ENCODE data around the gene TMTC2.

The TMTC2 gene

GRCh38 chr12:83122623-83122934 is 435.9 kb downstream of the TMTC2 start:
- Mint-ChIP-seq H3K27ac (no peak overlapping the region), H3K4me3 (no peak overlapping the region)
- no peak for DNase-seq

GRCh38 chr12:83123039-83123438 is 436.3 kb downstream of the TMTC2 start:
- no peak for DNase-seq
- Mint-ChIP-seq H3K27ac (no peak overlapping the region), H3K27me3 (no peaks in the 10 kb centered on the region), H3K36me3 (no peaks in the 10 kb centered on the region), H3K4me1 (no peaks in the 10 kb centered on the region), H3K4me3 (no peak overlapping the region), H3K9me3 (peaks cover 1% of the 10 kb centered on the region)
- CTCF ChIA-PET, result no interaction called here

More at GRCh38 chr12:83122623-83122934, 435.9 kb downstream of the TMTC2 start:
- Mint-ChIP-seq H3K36me3 (no peaks in the 10 kb centered on the region), H3K9me3 (peaks cover 1% of the 10 kb centered on the region), H3K4me1 (no peaks in the 10 kb centered on the region), H3K27me3 (no peaks in the 10 kb centered on the region)
- CTCF ChIA-PET, result no interaction called here

- H3K27me3 Mint-ChIP-seq, result no peaks in the 10 kb centered on the region
- H3K9me3 Mint-ChIP-seq, result no peaks in the 10 kb centered on the region
- DNase-seq, result no peak
- no peak overlapping the region for H3K27ac Mint-ChIP-seq
- no peaks in the 10 kb centered on the region for H3K36me3 Mint-ChIP-seq
- CTCF ChIA-PET, result interaction anchor here (0.6 to 0.7 kb wide), 2 partner anchors 21 to 254 kb away, joined by 3 read pairs; no protein-coding TSS in a partner anchor
- no peaks in the 10 kb centered on the region for H3K4me1 Mint-ChIP-seq
- H3K4me3 Mint-ChIP-seq, result no peak overlapping the region
Observed at GRCh38 chr12:83128540-83128939, 441.8 kb downstream of the TMTC2 start.

GRCh38 chr12:83130178-83130577 is 443.5 kb downstream of the TMTC2 start:
- Mint-ChIP-seq H3K27me3 (no peaks in the 10 kb centered on the region), H3K4me1 (no peaks in the 10 kb centered on the region), H3K36me3 (no peaks in the 10 kb centered on the region), H3K27ac (no peak overlapping the region), H3K4me3 (no peak overlapping the region), H3K9me3 (no peaks in the 10 kb centered on the region)
- DNase-seq, result no peak
- CTCF ChIA-PET, result no interaction called here

- H3K4me1 Mint-ChIP-seq, result no peaks in the 10 kb centered on the region
- H3K36me3 Mint-ChIP-seq, result no peaks in the 10 kb centered on the region
- DNase-seq, result no peak
- H3K4me3 Mint-ChIP-seq, result no peak overlapping the region
- no peaks in the 10 kb centered on the region for H3K9me3 Mint-ChIP-seq
- CTCF ChIA-PET, result no interaction called here
- H3K27ac Mint-ChIP-seq, result no peak overlapping the region
- H3K27me3 Mint-ChIP-seq, result no peaks in the 10 kb centered on the region
Observed at GRCh38 chr12:83132360-83132759, 445.7 kb downstream of the TMTC2 start.

GRCh38 chr12:83136411-83136810 is 449.7 kb downstream of the TMTC2 start:
- no peak for DNase-seq
- Mint-ChIP-seq H3K9me3 (no peaks in the 10 kb centered on the region), H3K27ac (no peak overlapping the region), H3K4me1 (no peaks in the 10 kb centered on the region), H3K4me3 (no peak overlapping the region), H3K27me3 (no peaks in the 10 kb centered on the region), H3K36me3 (no peaks in the 10 kb centered on the region)
- CTCF ChIA-PET, result no interaction called here

- no peaks in the 10 kb centered on the region for H3K9me3 Mint-ChIP-seq
- H3K4me1 Mint-ChIP-seq, result no peaks in the 10 kb centered on the region
- H3K36me3 Mint-ChIP-seq, result no peaks in the 10 kb centered on the region
- no peaks in the 10 kb centered on the region for H3K27me3 Mint-ChIP-seq
- H3K4me3 Mint-ChIP-seq, result no peak overlapping the region
- no peak overlapping the region for H3K27ac Mint-ChIP-seq
- CTCF ChIA-PET, result no interaction called here
- no peak for DNase-seq
Observed at GRCh38 chr12:83140135-83140534, 453.4 kb downstream of the TMTC2 start.

GRCh38 chr12:83141460-83141994 is 454.8 kb downstream of the TMTC2 start:
- H3K9me3 Mint-ChIP-seq, result no peaks in the 10 kb centered on the region
- no peak for DNase-seq
- no peaks in the 10 kb centered on the region for H3K36me3 Mint-ChIP-seq
- CTCF ChIA-PET, result no interaction called here
- H3K27ac Mint-ChIP-seq, result no peak overlapping the region
- no peak overlapping the region for H3K4me3 Mint-ChIP-seq
- H3K27me3 Mint-ChIP-seq, result no peaks in the 10 kb centered on the region
- H3K4me1 Mint-ChIP-seq, result no peaks in the 10 kb centered on the region

GRCh38 chr12:83142914-83143313 is 456.2 kb downstream of the TMTC2 start:
- Mint-ChIP-seq H3K27ac (no peak overlapping the region), H3K9me3 (no peaks in the 10 kb centered on the region), H3K4me3 (no peak overlapping the region), H3K36me3 (no peaks in the 10 kb centered on the region), H3K27me3 (no peaks in the 10 kb centered on the region), H3K4me1 (no peaks in the 10 kb centered on the region)
- DNase-seq, result no peak
- CTCF ChIA-PET, result no interaction called here

- CTCF ChIA-PET, result no interaction called here
- H3K4me3 Mint-ChIP-seq, result no peak overlapping the region
Observed at GRCh38 chr12:83143950-83144349, 457.2 kb downstream of the TMTC2 start.

GRCh38 chr12:83145325-83145840 is 458.7 kb downstream of the TMTC2 start:
- no peaks in the 10 kb centered on the region for H3K9me3 Mint-ChIP-seq
- H3K4me3 Mint-ChIP-seq, result no peak overlapping the region
- no peak for DNase-seq
- no peaks in the 10 kb centered on the region for H3K4me1 Mint-ChIP-seq
- H3K27me3 Mint-ChIP-seq, result no peaks in the 10 kb centered on the region
- H3K27ac Mint-ChIP-seq, result no peak overlapping the region
- H3K36me3 Mint-ChIP-seq, result no peaks in the 10 kb centered on the region
- CTCF ChIA-PET, result no interaction called here

More at GRCh38 chr12:83143950-83144349, 457.2 kb downstream of the TMTC2 start:
- Mint-ChIP-seq H3K4me1 (no peaks in the 10 kb centered on the region), H3K36me3 (no peaks in the 10 kb centered on the region), H3K9me3 (no peaks in the 10 kb centered on the region), H3K27ac (no peak overlapping the region), H3K27me3 (no peaks in the 10 kb centered on the region)
- no peak for DNase-seq

GRCh38 chr12:83147341-83147740 is 460.6 kb downstream of the TMTC2 start:
- Mint-ChIP-seq H3K36me3 (no peaks in the 10 kb centered on the region), H3K9me3 (no peaks in the 10 kb centered on the region), H3K4me3 (no peak overlapping the region), H3K27ac (no peak overlapping the region), H3K4me1 (no peaks in the 10 kb centered on the region), H3K27me3 (no peaks in the 10 kb centered on the region)
- no peak for DNase-seq
- CTCF ChIA-PET, result no interaction called here

- CTCF ChIA-PET, result no interaction called here
- Mint-ChIP-seq H3K36me3 (no peaks in the 10 kb centered on the region), H3K4me1 (no peaks in the 10 kb centered on the region), H3K27me3 (no peaks in the 10 kb centered on the region), H3K9me3 (no peaks in the 10 kb centered on the region), H3K27ac (no peak overlapping the region), H3K4me3 (no peak overlapping the region)
- no peak for DNase-seq
Observed at GRCh38 chr12:83149987-83150386, 463.3 kb downstream of the TMTC2 start.

GRCh38 chr12:83150465-83151189 is 463.9 kb downstream of the TMTC2 start:
- Mint-ChIP-seq H3K9me3 (no peaks in the 10 kb centered on the region), H3K4me3 (no peak overlapping the region), H3K36me3 (no peaks in the 10 kb centered on the region), H3K4me1 (no peaks in the 10 kb centered on the region), H3K27ac (no peak overlapping the region), H3K27me3 (no peaks in the 10 kb centered on the region)
- DNase-seq, result no peak
- CTCF ChIA-PET, result no interaction called here

- no peaks in the 10 kb centered on the region for H3K27me3 Mint-ChIP-seq
- no peaks in the 10 kb centered on the region for H3K9me3 Mint-ChIP-seq
- no peak for DNase-seq
- H3K4me3 Mint-ChIP-seq, result no peak overlapping the region
- no peaks in the 10 kb centered on the region for H3K36me3 Mint-ChIP-seq
- no peak overlapping the region for H3K27ac Mint-ChIP-seq
- CTCF ChIA-PET, result no interaction called here
- H3K4me1 Mint-ChIP-seq, result no peaks in the 10 kb centered on the region
Observed at GRCh38 chr12:83153177-83153576, 466.5 kb downstream of the TMTC2 start.
